HFFc6 (cell line): Measurements from ENCODE around the gene KIF5C. TPM values are rescaled to one million over a fixed set of nuclear protein-coding genes. Genes with fewer than 3 reads are reported as not detected.

Source experiments
- DNase-seq: peaks from one replicate; pipeline ENCODE4 v3.0.0-alpha.2; 2018
- H3K27ac Mint-ChIP-seq: 2 replicates; pipeline ENCODE4 v1.8.0; 2020; ENCODE audit warnings: mild to moderate bottlenecking, mixed read lengths
- H3K27me3 Mint-ChIP-seq: 2 replicates; pipeline ENCODE4 v1.8.0; 2021; ENCODE audit warnings: mild to moderate bottlenecking, moderate library complexity, mixed read lengths; ENCODE audit not compliant: insufficient read depth
- H3K36me3 Mint-ChIP-seq: 2 replicates; pipeline ENCODE4 v1.8.0; 2021; ENCODE audit warnings: low read depth, mixed read lengths
- H3K4me1 Mint-ChIP-seq: 2 replicates; pipeline ENCODE4 v1.8.0; 2020; ENCODE audit warnings: low read depth, mixed read lengths
- H3K4me3 Mint-ChIP-seq: 2 replicates; pipeline ENCODE4 v1.8.0; 2020; ENCODE audit warnings: mild to moderate bottlenecking, moderate library complexity, mixed read lengths
- H3K9me3 Mint-ChIP-seq: 2 replicates; pipeline ENCODE4 v1.8.0; 2020; ENCODE audit warnings: mild to moderate bottlenecking, mixed read lengths
- total RNA-seq, 6 experiments: library from RNA; stranded (reverse); fragmentation: NEBNext Ultra II Directional; extraction: Animal tissue kit (Norgen Biotek cat#: 25700); gene quantifications; 2 replicates in 1 of 6; 3 replicates in 5 of 6; pipeline ENCODE4 v1.2.3, GENCODE V29; 2021
- TF ChIP-seq, protein P1 (sequence below): fragments of 200-600 bp; sonication (generic); IDR thresholded peaks from 2 replicates; pipeline ENCODE4 v1.5.0; 2021; ENCODE audit warnings: antibody characterized with exemption, mild to moderate bottlenecking

Gene KIF5C
- total RNA-seq, 6 experiments from 2014 or later, result 0.38 to 1.0 (median 0.54) TPM

DNA sequence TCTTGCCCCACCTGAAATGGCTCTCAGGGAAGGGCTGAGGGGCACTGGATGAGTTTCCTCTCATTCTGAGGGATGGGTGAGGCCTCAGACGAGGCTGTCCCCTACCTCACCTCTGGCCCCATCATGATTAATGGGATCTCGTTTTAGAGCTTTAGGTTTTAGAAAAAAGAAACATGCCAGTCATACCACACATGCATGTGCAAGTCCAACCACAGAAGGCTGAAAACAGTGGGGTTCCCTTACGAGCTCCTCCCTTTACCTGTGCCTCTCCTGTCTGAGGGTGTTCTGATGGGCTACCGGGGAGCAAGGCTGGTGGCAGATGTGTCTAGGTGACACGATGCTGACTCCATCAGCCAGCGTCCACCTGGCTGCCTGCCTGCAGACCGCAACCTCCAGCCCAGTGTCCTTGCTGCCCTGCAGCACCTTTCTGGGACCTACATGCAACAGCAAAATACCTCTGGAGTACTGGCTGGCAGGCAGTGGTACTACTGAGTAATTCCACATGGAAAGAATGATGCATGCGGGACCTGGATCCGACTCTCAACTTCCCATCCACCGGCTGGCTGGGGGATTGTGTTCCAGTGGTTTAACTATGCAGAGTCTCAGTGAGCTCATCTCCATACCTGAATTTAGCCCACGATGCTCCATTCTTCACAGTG is 154.4 kb downstream of the KIF5C start:
- peaks cover 6% of the 10 kb centered on the region for H3K27me3 Mint-ChIP-seq
- no peaks in the 10 kb centered on the region for H3K36me3 Mint-ChIP-seq
- DNase-seq, result no peak
- no peak overlapping the region for H3K4me3 Mint-ChIP-seq
- peaks cover 18% of the 10 kb centered on the region for H3K4me1 Mint-ChIP-seq
- H3K9me3 Mint-ChIP-seq, result no peaks in the 10 kb centered on the region
- H3K27ac Mint-ChIP-seq, result no peak overlapping the region
- TF ChIP-seq, protein P1, sequence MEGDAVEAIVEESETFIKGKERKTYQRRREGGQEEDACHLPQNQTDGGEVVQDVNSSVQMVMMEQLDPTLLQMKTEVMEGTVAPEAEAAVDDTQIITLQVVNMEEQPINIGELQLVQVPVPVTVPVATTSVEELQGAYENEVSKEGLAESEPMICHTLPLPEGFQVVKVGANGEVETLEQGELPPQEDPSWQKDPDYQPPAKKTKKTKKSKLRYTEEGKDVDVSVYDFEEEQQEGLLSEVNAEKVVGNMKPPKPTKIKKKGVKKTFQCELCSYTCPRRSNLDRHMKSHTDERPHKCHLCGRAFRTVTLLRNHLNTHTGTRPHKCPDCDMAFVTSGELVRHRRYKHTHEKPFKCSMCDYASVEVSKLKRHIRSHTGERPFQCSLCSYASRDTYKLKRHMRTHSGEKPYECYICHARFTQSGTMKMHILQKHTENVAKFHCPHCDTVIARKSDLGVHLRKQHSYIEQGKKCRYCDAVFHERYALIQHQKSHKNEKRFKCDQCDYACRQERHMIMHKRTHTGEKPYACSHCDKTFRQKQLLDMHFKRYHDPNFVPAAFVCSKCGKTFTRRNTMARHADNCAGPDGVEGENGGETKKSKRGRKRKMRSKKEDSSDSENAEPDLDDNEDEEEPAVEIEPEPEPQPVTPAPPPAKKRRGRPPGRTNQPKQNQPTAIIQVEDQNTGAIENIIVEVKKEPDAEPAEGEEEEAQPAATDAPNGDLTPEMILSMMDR, result no peak

DNA sequence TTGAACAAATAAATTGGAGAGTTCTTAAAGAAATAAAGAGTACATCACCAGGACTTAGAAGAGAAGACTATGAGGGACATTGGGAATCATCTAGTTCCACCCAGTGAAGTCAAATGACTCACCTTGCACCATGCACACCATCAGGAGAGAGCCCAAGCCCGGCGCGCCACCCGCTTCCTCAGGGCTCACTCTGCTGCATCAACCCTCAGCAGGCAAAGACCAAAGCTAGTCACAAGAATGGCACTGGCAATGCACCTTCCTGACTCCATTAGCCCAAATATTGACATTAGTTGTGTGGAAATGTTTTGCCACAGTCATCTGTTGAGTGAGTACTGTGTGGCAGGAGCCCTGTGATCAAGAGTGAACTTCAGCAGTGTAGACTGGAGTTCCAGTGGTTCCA is 156.4 kb downstream of the KIF5C start:
- peaks cover 6% of the 10 kb centered on the region for H3K27me3 Mint-ChIP-seq
- no peak overlapping the region for H3K4me3 Mint-ChIP-seq
- TF ChIP-seq, protein P1, result no peak
- DNase-seq, result no peak
- H3K9me3 Mint-ChIP-seq, result no peaks in the 10 kb centered on the region
- H3K4me1 Mint-ChIP-seq, result peaks cover 17% of the 10 kb centered on the region
- H3K27ac Mint-ChIP-seq, result no peak overlapping the region
- no peaks in the 10 kb centered on the region for H3K36me3 Mint-ChIP-seq

DNA sequence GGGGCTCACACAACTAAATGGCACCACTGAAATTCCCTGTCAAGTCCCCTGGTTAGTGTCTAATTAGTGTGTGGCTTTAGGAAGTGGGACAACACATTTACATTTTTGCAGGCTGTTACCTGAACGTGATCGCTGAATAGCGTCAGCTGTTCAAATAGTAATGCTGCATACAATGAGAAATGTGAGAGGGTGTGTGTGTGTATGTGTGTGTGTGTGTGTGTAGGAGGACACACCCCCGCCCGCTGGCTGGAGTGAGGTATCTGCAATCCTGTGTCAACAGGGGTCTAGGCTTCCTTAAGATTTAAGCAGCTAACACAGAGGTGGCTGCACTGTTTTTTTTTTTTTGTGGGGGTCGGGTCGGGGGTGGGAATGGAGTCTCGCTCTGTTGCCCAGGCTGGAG is 158.7 kb downstream of the KIF5C start:
- H3K4me3 Mint-ChIP-seq, result no peak overlapping the region

DNA sequence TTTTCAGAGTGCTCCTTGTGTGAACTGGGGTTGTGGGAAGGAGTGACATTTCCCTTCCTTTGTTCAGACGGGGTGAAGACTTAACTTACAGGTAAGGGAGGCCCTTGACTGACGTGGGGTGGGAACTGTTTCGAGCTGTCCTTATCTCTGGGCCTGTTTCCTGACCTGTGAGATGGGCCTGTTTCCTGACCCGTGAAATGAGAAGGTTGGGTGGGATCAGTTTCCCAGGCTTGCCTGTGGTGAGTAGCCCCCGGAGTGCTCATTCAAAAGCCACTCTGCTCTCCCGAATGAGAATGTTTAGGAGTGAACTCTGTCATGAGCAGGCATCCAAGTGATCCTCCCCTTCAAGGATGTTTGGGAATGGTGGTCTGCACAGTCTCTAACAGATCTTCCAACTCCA is 159.4 kb downstream of the KIF5C start:
- H3K27me3 Mint-ChIP-seq, result peaks cover 4% of the 10 kb centered on the region
- H3K4me1 Mint-ChIP-seq, result peaks cover 7% of the 10 kb centered on the region
- H3K27ac Mint-ChIP-seq, result no peak overlapping the region
- DNase-seq, result no peak
- H3K36me3 Mint-ChIP-seq, result no peaks in the 10 kb centered on the region
- no peak overlapping the region for H3K4me3 Mint-ChIP-seq
- H3K9me3 Mint-ChIP-seq, result no peaks in the 10 kb centered on the region
- TF ChIP-seq, protein P1, result no peak

More for the DNA sequence above, 158.7 kb downstream of the KIF5C start:
- DNase-seq, result no peak
- H3K27ac Mint-ChIP-seq, result no peak overlapping the region
- H3K9me3 Mint-ChIP-seq, result no peaks in the 10 kb centered on the region
- TF ChIP-seq, protein P1, result no peak
- H3K27me3 Mint-ChIP-seq, result peaks cover 7% of the 10 kb centered on the region
- peaks cover 13% of the 10 kb centered on the region for H3K4me1 Mint-ChIP-seq
- no peaks in the 10 kb centered on the region for H3K36me3 Mint-ChIP-seq

DNA sequence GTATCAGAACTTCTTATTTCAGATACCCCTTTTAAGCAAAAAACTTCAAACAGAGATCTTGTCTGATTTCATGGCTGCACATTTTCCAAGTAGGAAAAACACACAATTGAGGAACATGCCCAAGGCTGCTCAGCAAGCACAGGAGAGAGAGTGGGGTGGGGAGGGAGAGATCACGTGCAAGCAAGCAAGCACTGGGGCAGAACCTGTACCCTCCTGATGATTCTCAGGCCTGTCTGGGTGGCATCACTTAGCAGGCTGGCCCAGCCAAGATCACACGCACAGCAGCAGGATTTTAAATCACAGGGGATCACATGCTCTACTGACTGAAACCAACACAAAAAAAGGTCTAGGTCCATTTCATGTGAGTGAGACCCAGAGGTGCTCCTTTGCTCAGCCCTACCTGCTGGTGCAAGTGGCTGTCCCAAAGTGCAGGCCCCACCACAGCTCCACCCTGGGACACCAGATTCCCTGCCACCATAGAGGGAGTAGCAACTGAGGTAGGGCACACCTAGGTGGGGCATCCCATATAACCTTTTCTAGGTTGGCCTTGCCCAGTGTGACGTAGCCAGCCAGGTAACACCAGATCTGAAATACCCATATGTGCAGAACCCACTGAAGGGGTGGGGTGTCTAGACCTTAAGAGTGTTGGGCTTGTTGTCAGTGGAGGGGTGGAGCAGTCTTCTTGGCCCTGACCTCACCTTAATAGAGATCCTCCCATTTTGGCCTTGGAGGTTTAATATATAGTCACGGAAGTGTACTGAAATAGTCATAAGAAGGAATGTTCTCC is 161.7 kb downstream of the KIF5C start:
- no peak overlapping the region for H3K27ac Mint-ChIP-seq
- H3K4me1 Mint-ChIP-seq, result peaks cover 22% of the 10 kb centered on the region
- no peak for DNase-seq
- H3K4me3 Mint-ChIP-seq, result no peak overlapping the region
- no peaks in the 10 kb centered on the region; the same call in 1 of the 2 replicates for H3K36me3 Mint-ChIP-seq
- peaks cover 5% of the 10 kb centered on the region for H3K27me3 Mint-ChIP-seq
- H3K9me3 Mint-ChIP-seq, result no peaks in the 10 kb centered on the region
- TF ChIP-seq, protein P1, result no peak
